Measurements from ENCODE around the gene GMDS. TPM values are rescaled to one million over a fixed set of nuclear protein-coding genes. Genes with fewer than 3 reads are reported as not detected.

The GMDS gene
- total and polyA plus RNA-seq, 2 donors (not counting 3 experiments of a cell fraction or from before 2014, with no cell fraction given) = 9.8 to 23.5 TPM

DNA sequence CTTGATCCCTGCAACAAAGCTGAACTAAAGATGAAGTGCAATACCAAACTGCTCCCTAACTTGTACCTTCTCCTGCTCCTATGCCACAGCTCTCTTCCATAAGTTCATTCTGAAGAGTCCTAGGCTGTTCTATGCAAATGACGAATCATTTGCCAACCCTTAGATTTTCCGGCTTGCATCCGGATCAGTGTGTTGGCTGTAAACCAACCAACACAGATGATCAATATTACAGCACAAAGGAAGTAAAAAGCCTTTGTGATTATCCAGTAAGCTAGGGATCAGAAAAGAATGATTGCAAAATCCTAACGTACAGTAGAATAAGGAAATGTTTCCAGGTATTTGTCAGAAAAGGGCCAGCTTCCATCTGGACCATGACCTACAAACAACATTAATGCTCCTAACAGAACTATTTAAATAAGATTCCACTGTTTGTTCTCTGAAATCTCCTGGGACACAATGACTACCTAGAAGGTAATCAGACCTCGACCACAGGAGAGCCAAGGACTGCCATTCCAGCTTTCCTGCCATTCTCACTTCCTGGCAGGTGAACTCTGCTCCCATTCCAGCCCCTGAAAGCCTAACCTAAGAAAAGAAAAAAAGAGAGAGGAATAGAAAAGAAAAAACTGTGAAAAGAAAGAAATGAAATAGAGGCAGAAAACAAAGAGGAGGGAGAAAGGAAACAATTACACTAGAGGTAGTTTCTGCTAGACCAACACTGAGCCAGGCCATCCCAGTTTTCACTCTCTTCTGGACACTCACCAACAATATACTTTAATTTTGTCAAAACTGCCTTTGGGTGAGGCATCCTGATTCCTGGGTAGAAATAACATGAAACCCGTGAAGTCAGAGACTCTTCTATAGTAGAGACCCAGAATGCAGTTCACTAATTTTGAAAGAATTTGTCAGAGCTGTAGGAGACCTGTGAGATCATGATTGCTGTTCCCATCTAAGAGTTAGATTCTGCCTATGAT lies 19.7 kb downstream of the GMDS start:
- intact Hi-C loops (cut with micrococcal nuclease) = no loop called here
- H3K27ac ChIP-seq (ENCODE audit: insufficient read depth, low read depth, low read length) = no peak overlapping the region
- no peaks in the 10 kb centered on the region for H3K27me3 ChIP-seq (ENCODE audit: control insufficient read depth in 2 of 2, insufficient read depth in 2 of 2, low read length in 2 of 2)
- no peaks in the 10 kb centered on the region for H3K36me3 ChIP-seq (ENCODE audit: control insufficient read depth in 2 of 2, extremely low read depth in 1 of 2, insufficient read depth in 2 of 2, low read length in 2 of 2)
- H4K20me1 ChIP-seq (replicated peaks; ENCODE audit: control insufficient read depth, extremely low read depth, insufficient read depth, low read length) = no peaks in the 10 kb centered on the region
- H3K4me1 ChIP-seq (ENCODE audit: control insufficient read depth, extremely low read depth, insufficient read depth, low read length) = peaks cover 21% of the 10 kb centered on the region
- H2AFZ ChIP-seq (ENCODE audit: low read depth, low read length) = no peak overlapping the region
- FAIRE-seq = peak; percentile 80
- POLR2A ChIA-PET = no interaction called here
- H3K9me3 ChIP-seq (replicated peaks; ENCODE audit: control insufficient read depth, insufficient read depth, low read length) = no peaks in the 10 kb centered on the region
- H3K4me3 ChIP-seq (replicated peaks in 1 of 3; ENCODE audit: insufficient read depth in 1 of 3, low read depth in 1 of 3, low read length in 3 of 3) = no peak overlapping the region
- dilution Hi-C loops (cut with MboI; ENCODE audit: extremely low pct_ligation_motif_present, low sequenced_read_pairs) = no loop called here
- CTCF ChIA-PET = interaction anchor here (0.7 to 6.1 kb wide), 5 partner anchors 8 to 409 kb away, joined by 3 to 31 read pairs (median 7); no protein-coding TSS in a partner anchor
- peak overlapping the region; percentile 46 for H3K4me2 ChIP-seq (ENCODE audit: insufficient read depth, low read length)
- DNase-seq (ENCODE audit: low read depth, low spot score) = peak; percentile 39
- peaks cover 2% of the 10 kb centered on the region for H3K79me2 ChIP-seq (ENCODE audit: control insufficient read depth, insufficient read depth, low read length)
- TF ChIP-seq, protein P1, sequence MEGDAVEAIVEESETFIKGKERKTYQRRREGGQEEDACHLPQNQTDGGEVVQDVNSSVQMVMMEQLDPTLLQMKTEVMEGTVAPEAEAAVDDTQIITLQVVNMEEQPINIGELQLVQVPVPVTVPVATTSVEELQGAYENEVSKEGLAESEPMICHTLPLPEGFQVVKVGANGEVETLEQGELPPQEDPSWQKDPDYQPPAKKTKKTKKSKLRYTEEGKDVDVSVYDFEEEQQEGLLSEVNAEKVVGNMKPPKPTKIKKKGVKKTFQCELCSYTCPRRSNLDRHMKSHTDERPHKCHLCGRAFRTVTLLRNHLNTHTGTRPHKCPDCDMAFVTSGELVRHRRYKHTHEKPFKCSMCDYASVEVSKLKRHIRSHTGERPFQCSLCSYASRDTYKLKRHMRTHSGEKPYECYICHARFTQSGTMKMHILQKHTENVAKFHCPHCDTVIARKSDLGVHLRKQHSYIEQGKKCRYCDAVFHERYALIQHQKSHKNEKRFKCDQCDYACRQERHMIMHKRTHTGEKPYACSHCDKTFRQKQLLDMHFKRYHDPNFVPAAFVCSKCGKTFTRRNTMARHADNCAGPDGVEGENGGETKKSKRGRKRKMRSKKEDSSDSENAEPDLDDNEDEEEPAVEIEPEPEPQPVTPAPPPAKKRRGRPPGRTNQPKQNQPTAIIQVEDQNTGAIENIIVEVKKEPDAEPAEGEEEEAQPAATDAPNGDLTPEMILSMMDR (IDR thresholded peaks at IDR 0.05; ENCODE audit: extremely low read depth in 1 of 2, insufficient read depth in 1 of 2, low read depth in 1 of 2, low read length in 2 of 2) = no peak
- TF ChIP-seq FOS (IDR thresholded peaks at IDR 0.05; ENCODE audit: borderline replicate concordance, insufficient read depth, low read length) = peak; percentile 50
- BruUV-seq (replicated peaks) = no TSS peak
- H3K9ac ChIP-seq (replicated peaks; ENCODE audit: extremely low read depth, insufficient read depth, low read length) = no peak overlapping the region
- no peaks in the 10 kb centered on the region for H3K9me1 ChIP-seq (replicated peaks; ENCODE audit: control insufficient read depth, extremely low read depth, insufficient read depth, low read length)

DNA sequence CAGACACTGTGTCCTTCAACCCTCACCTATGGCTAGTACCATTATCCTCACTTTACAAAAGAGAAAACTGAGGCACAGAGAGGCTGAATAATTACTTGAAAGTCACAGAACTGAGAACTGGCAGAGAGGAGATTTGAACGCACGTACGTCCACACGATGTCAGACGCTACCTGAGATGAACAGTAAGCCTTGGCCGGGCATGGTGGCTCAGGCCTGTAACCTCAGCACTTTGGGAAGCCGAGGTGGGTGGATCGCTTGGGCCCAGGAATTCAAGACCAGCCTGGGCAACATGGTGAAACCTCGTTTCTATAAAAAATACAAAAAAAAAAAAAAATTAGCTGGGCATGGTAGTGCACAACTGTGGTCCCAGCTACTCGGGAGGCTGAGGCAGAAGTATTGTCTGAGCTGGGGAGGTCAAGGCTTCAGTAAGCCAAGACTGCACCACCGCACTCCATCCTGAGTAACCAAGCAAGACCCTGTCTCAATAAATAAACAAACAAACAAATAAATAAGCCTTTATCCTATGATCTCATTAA lies 20.5 kb downstream of the GMDS start:
- Histone ChIP-seq H3K79me2 (ENCODE audit: control insufficient read depth, insufficient read depth, low read length) (peaks cover 2% of the 10 kb centered on the region), H2AFZ (ENCODE audit: low read depth, low read length) (no peak overlapping the region), H4K20me1 (replicated peaks; ENCODE audit: control insufficient read depth, extremely low read depth, insufficient read depth, low read length) (no peaks in the 10 kb centered on the region), H3K9ac (replicated peaks; ENCODE audit: extremely low read depth, insufficient read depth, low read length) (no peak overlapping the region), H3K9me1 (replicated peaks; ENCODE audit: control insufficient read depth, extremely low read depth, insufficient read depth, low read length) (no peaks in the 10 kb centered on the region), H3K4me1 (ENCODE audit: control insufficient read depth, extremely low read depth, insufficient read depth, low read length) (peaks cover 21% of the 10 kb centered on the region), H3K36me3 (ENCODE audit: control insufficient read depth in 2 of 2, extremely low read depth in 1 of 2, insufficient read depth in 2 of 2, low read length in 2 of 2) (no peaks in the 10 kb centered on the region), H3K9me3 (replicated peaks; ENCODE audit: control insufficient read depth, insufficient read depth, low read length) (no peaks in the 10 kb centered on the region), H3K27ac (ENCODE audit: insufficient read depth, low read depth, low read length) (no peak overlapping the region), H3K4me2 (ENCODE audit: insufficient read depth, low read length) (no peak overlapping the region), H3K27me3 (ENCODE audit: control insufficient read depth in 2 of 2, insufficient read depth in 2 of 2, low read length in 2 of 2) (no peaks in the 10 kb centered on the region), H3K4me3 (replicated peaks in 1 of 3; ENCODE audit: insufficient read depth in 1 of 3, low read depth in 1 of 3, low read length in 3 of 3) (no peak overlapping the region)
- dilution Hi-C loops (cut with MboI; ENCODE audit: extremely low pct_ligation_motif_present, low sequenced_read_pairs) (no loop called here), intact Hi-C loops (cut with micrococcal nuclease) (no loop called here)
- no peak for DNase-seq (ENCODE audit: low read depth, low spot score)
- no peak for FAIRE-seq
- no peak for TF ChIP-seq FOS (IDR thresholded peaks at IDR 0.05; ENCODE audit: borderline replicate concordance, insufficient read depth, low read length)
- no peak for TF ChIP-seq JUN (IDR thresholded peaks at IDR 0.05; ENCODE audit: borderline replicate concordance, insufficient read depth, insufficient read length, low read depth)
- no peak for TF ChIP-seq MYC (IDR thresholded peaks at IDR 0.05; ENCODE audit: low read depth, low read length)
- TF ChIP-seq, protein P2, sequence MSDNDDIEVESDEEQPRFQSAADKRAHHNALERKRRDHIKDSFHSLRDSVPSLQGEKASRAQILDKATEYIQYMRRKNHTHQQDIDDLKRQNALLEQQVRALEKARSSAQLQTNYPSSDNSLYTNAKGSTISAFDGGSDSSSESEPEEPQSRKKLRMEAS (IDR thresholded peaks at IDR 0.05; ENCODE audit: insufficient read depth, insufficient read length) = no peak
- no peak for TF ChIP-seq GATA2 (IDR thresholded peaks at IDR 0.05; ENCODE audit: insufficient read depth, insufficient read length, low read depth, low read length)
- TF ChIP-seq EZH2 (IDR thresholded peaks at IDR 0.05; ENCODE audit: borderline replicate concordance, low read depth, low read length, severe bottlenecking) = no peak
- TF ChIP-seq, protein P1 (IDR thresholded peaks at IDR 0.05; ENCODE audit: extremely low read depth in 1 of 2, insufficient read depth in 1 of 2, low read depth in 1 of 2, low read length in 2 of 2) = no peak
- TF ChIP-seq POLR2AphosphoS5 (IDR thresholded peaks at IDR 0.05; ENCODE audit: insufficient read depth, low read depth, low read length) = no peak
- TF ChIP-seq POLR2A (IDR thresholded peaks at IDR 0.05; ENCODE audit: low read depth, low read length) = no peak
- ChIA-PET CTCF (interaction anchor here (0.7 to 6.1 kb wide), 4 partner anchors 9 to 410 kb away, joined by 3 to 31 read pairs (median 5); no protein-coding TSS in a partner anchor), POLR2A (no interaction called here)
- no TSS peak for BruUV-seq (replicated peaks)

Data from endothelial cell of umbilical vein (primary cell).